Right lobe of liver (tissue), 4 donors: ENCODE results near the gene SIN3B.

Experiments used
- CTCF ChIP-seq, 4 donors: fragments of 200-600 bp in 3 of 4; fragments of 450-650 bp in 1 of 4; IDR thresholded peaks; one replicate each; pipeline versions ENCODE4 v1.5.1 to v1.8.0; 2016 to 2022; ENCODE audit warnings: antibody characterized with exemption in 4 of 4, mild to moderate bottlenecking in 2 of 4
- POLR2A ChIP-seq: fragments of 450-650 bp; IDR thresholded peaks from one replicate; pipeline ENCODE4 v1.6.1; 2017; ENCODE audit warnings: antibody characterized with exemption, mild to moderate bottlenecking
- donor health status: DM: no; HTN: no; CAD: no.
- donor health status: DM: no; HTN: no; CAD: no.
- donor health status: DM: no; HTN: yes; CAD: no.

GRCh38 chr19:16859626-16860025 is 30.4 kb downstream of the SIN3B start:
- TF ChIP-seq CTCF (IDR thresholded peaks at IDR 0.05) = no peak
- no peak for TF ChIP-seq POLR2A
